ENCODE results near the gene TMEM232. TPM values are rescaled to one million over a fixed set of nuclear protein-coding genes. Genes with fewer than 3 reads are reported as not detected.
"Not testable (repeated sequence)": the region's sequence is repeated elsewhere in the genome, so short reads cannot be mapped to it uniquely, and the experiment has no call there.

The TMEM232 gene
- total and polyA plus RNA-seq, 12 donors, result 0.26 to 4.4 (median 3.2) TPM

DNA sequence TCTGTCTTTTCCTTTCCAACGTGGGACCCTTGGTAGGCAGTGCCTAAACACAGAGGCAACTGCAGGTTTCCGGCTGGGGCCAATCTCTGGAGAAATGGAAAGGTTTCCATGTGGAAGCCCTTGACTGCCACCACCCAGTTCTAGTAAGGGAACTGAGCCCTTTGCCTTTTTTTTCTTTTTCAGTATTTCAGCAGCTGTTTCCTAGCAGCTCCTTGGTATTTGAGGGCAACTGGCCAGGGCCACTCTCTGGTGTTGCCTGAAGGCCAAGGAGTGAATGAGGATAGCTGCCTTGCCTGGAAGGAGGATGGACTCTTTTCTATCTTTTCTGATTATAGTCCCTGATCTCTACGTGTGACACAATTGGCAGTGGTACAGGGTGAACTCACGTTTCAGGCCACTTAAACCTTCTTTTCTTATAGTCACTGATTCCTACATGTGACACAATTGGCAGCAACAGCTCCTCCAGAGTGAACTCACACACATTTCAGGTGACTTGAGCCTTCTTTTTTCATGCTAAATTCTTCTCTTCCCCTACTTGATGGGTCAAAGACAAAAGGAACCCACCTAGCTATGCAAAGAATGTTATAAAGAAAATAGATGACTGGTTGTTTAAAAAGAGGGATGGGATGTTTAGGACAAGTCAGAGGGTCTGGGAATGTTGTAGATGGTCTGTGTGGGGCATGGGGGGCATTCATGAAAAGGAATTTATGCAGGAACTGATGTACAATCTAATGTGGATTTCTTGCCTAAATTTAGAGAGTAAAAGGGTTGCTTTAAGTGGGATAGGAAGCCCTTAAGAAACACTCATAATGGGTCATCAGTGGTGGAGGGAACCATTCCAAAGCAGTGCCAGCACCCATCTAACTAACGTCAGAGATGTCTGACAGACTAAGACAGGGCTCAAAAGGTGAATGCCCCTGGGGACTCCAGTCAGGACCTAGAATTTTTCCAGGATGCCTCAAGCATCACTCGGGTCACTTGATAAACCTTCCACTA, 190.1 kb downstream of the TMEM232 start:
- 45 to 46% methylated on average over 6 of the region's 6 CpGs for WGBS, 2 donors
- no peaks in the 10 kb centered on the region for H3K27me3 ChIP-seq
- ATAC-seq, result no peak
- intact Hi-C loops (cut with DNase I), result no loop called here
- no peak for DNase-seq
- H3K27ac ChIP-seq, result no peak overlapping the region
- no peak overlapping the region for H3K4me3 ChIP-seq
- TF ChIP-seq CTCF (IDR thresholded peaks at IDR 0.05), result no peak
- H3K36me3 ChIP-seq, result no peaks in the 10 kb centered on the region
- no peaks in the 10 kb centered on the region for H3K4me1 ChIP-seq
- no peaks in the 10 kb centered on the region for H3K9me3 ChIP-seq

- intact Hi-C loops (cut with DNase I); ATAC-seq; H3K9me3 ChIP-seq; H3K27ac ChIP-seq; DNase-seq; H3K4me1 ChIP-seq; H3K4me3 ChIP-seq; H3K27me3 ChIP-seq; H3K36me3 ChIP-seq: not testable (repeated sequence)
- 69 to 72% methylated on average over 7 of the region's 7 CpGs for WGBS, 2 donors
Measured at GRCh38 chr5:110535146-110535545, 191.3 kb downstream of the TMEM232 start.

DNA sequence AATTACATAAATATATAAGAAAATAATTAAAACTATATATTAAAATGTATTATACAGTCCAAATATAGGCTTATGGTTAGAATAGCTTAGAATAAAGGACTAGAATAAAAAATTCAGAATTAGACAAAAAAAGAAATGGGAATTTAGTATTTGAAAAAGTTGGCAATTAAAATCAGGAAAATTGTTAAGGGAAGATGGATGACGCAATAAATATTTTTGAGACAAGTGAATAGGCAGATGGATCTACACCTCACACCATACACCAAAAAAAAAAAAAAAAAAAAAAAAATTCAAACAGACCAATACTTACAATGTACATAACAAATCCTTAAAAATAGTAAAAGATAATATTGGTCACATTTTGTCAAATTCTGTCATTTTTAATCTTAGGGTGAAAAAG, 200.7 kb downstream of the TMEM232 start:
- Histone ChIP-seq H3K27ac (no peak overlapping the region), H3K27me3 (no peaks in the 10 kb centered on the region), H3K4me1 (no peaks in the 10 kb centered on the region), H3K36me3 (no peaks in the 10 kb centered on the region), H3K9me3 (peaks cover 0 to 18% (median 6%) of the 10 kb centered on the region in 11 donors), H3K4me3 (no peak overlapping the region)
- TF ChIP-seq CTCF (IDR thresholded peaks at IDR 0.05), result no peak
- DNase-seq (no peak), ATAC-seq (no peak)
- 91 to 97% methylated on average over 1 of the region's 1 CpG for WGBS, 2 donors
- intact Hi-C loops (cut with DNase I), result no loop called here

DNA sequence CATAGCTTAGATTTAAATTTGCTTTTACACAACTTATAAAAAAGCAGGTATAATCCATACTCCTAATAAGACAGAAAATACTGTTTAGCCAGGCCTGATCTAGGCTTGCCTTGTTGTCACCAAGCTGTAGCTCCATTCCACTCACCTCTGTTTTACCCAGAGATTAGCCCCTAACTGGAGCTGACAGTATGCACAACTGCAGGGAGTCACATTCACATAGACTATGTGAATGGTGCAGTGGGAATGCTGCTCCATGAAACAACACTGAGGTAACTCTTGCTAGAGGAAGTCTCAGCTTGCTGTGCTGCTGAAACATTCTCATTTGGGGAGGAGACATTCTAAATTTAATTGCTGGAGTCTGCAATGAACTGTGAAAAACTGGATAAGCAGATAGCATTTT, 209.1 kb downstream of the TMEM232 start:
- TF ChIP-seq CTCF (IDR thresholded peaks at IDR 0.05), result no peak
- Histone ChIP-seq H3K36me3 (no peaks in the 10 kb centered on the region), H3K4me3 (no peak overlapping the region), H3K27ac (no peak overlapping the region), H3K27me3 (no peaks in the 10 kb centered on the region), H3K9me3 (peaks cover 0 to 19% (median 6%) of the 10 kb centered on the region in 11 donors), H3K4me1 (no peaks in the 10 kb centered on the region)
- no peak for DNase-seq
- intact Hi-C loops (cut with DNase I), result no loop called here
- ATAC-seq, result no peak

- no peaks in the 10 kb centered on the region for H3K36me3 ChIP-seq
- H3K27me3 ChIP-seq, result no peaks in the 10 kb centered on the region
- no peaks in the 10 kb centered on the region for H3K9me3 ChIP-seq
- no peak for TF ChIP-seq CTCF (IDR thresholded peaks at IDR 0.05)
- intact Hi-C loops (cut with DNase I), result no loop called here
- H3K27ac ChIP-seq, result no peak overlapping the region
- WGBS, 2 donors, result 41 to 58% methylated on average over 2 of the region's 2 CpGs
- ATAC-seq (no peak), DNase-seq (no peak)
- H3K4me1 ChIP-seq, result no peaks in the 10 kb centered on the region
- H3K4me3 ChIP-seq, result no peak overlapping the region
Measured at GRCh38 chr5:110514030-110514429, 212.4 kb downstream of the TMEM232 start.
